ENCODE data around the gene TMEM167B. TPM values are rescaled to one million over a fixed set of nuclear protein-coding genes. Genes with fewer than 3 reads are reported as not detected.

TMEM167B gene
- polyA plus RNA-seq, 1 of the 3 experiments (the other 2 are of a cell fraction) = 12.7 TPM

DNA sequence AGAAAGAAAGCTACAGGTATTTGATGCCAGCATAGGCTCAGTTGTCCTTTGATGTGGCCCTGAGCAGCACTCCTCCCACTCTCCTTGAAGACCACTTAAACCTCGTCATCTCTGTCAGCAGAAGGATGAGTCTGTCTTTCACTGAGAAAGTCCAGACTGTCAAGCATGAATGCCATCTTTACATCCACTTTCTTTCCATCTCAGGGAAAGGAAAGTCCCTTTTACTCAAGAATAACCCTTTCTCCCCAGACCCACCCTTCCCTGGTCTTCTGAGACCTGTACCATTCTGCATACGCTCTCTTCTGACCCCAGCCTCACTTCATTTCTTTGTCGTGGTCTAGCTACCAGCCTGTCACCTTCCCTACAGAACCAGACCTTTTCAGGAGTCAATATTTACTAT is 19.3 kb downstream of the TMEM167B start:
- CTCF ChIA-PET = interaction anchor here (0.6 to 4.4 kb wide), 3 partner anchors 9 to 202 kb away, joined by 3 to 75 read pairs (median 3); no protein-coding TSS in a partner anchor
- H3K4me1 ChIP-seq (ENCODE audit: control insufficient read depth in 1 of 2, insufficient read depth in 2 of 2, low read depth in 1 of 2, low read length in 1 of 2) = peaks cover 4 to 13% of the 10 kb centered on the region in 2 experiments; a peak in 1 of 4 replicates
- no peak overlapping the region for H2AFZ ChIP-seq (ENCODE audit: low read depth)
- H4K20me1 ChIP-seq (ENCODE audit: insufficient read depth) = no peaks in the 10 kb centered on the region
- H3K79me2 ChIP-seq (ENCODE audit: insufficient read depth) = no peaks in the 10 kb centered on the region
- 64% methylated on average over 3 of the region's 3 CpGs for WGBS (ENCODE audit: low lambda C conversion rate)
- no peak for DNase-seq
- no peaks in the 10 kb centered on the region for H3K9me2 ChIP-seq
- no peaks in the 10 kb centered on the region for H3K36me3 ChIP-seq (replicated peaks in 1 of 2; ENCODE audit: control insufficient read depth in 1 of 2, insufficient read depth in 2 of 2, low read length in 1 of 2)
- no peak for TF ChIP-seq FOXM1 (IDR thresholded peaks at IDR 0.05; ENCODE audit: low read depth)
- no peak for TF ChIP-seq CHD2 (IDR thresholded peaks at IDR 0.05; ENCODE audit: low read length, partially characterized antibody)
- TF ChIP-seq SIN3A (IDR thresholded peaks at IDR 0.05; ENCODE audit: borderline replicate concordance, low read depth, low read length) = no peak
- no peak for TF ChIP-seq GABPA (IDR thresholded peaks at IDR 0.05; ENCODE audit: low read depth)
- no peak for TF ChIP-seq TCF12 (IDR thresholded peaks at IDR 0.05)
- no peak overlapping the region for H3K4me2 ChIP-seq
- H3K27me3 ChIP-seq (ENCODE audit: insufficient read depth) = peaks cover 14% of the 10 kb centered on the region
- no peak overlapping the region for H3K27ac ChIP-seq (ENCODE audit: low read depth in 2 of 2, low read length in 1 of 2)
- peaks cover 1% of the 10 kb centered on the region for H3F3A ChIP-seq (replicated peaks; ENCODE audit: insufficient read depth)
- H3K9ac ChIP-seq = no peak overlapping the region
- POLR2A ChIA-PET = interaction anchor here (2.6 kb wide), 1 partner anchor 9 kb away, joined by 19 read pairs; no protein-coding TSS in a partner anchor
- H3K4me3 ChIP-seq (ENCODE audit: low read depth in 2 of 2, low read length in 1 of 2) = no peak overlapping the region
- no peaks in the 10 kb centered on the region for H3K9me3 ChIP-seq

GRCh38 chr1:109111386-109112055 is 21.0 kb downstream of the TMEM167B start:
- Histone ChIP-seq H3K27ac (ENCODE audit: low read depth in 2 of 2, low read length in 1 of 2) (no peak overlapping the region), H3K4me1 (ENCODE audit: control insufficient read depth in 1 of 2, insufficient read depth in 2 of 2, low read depth in 1 of 2, low read length in 1 of 2) (peaks cover 4 to 13% of the 10 kb centered on the region in 2 experiments; a peak in 1 of 4 replicates), H3K4me2 (no peak overlapping the region), H3K9me2 (no peaks in the 10 kb centered on the region), H4K20me1 (ENCODE audit: insufficient read depth) (no peaks in the 10 kb centered on the region), H2AFZ (ENCODE audit: low read depth) (no peak overlapping the region), H3K79me2 (ENCODE audit: insufficient read depth) (no peaks in the 10 kb centered on the region), H3K4me3 (ENCODE audit: low read depth in 2 of 2, low read length in 1 of 2) (no peak overlapping the region), H3K27me3 (ENCODE audit: insufficient read depth) (peaks cover 16% of the 10 kb centered on the region), H3K36me3 (replicated peaks in 1 of 2; ENCODE audit: control insufficient read depth in 1 of 2, insufficient read depth in 2 of 2, low read length in 1 of 2) (no peaks in the 10 kb centered on the region), H3F3A (replicated peaks; ENCODE audit: insufficient read depth) (no peaks in the 10 kb centered on the region), H3K9ac (no peak overlapping the region), H3K9me3 (no peaks in the 10 kb centered on the region)
- ChIA-PET POLR2A (interaction anchor here (0.6 to 2.6 kb wide), 3 partner anchors 11 to 70 kb away, joined by 3 to 19 read pairs (median 4); partner anchors contain the start of gene WDR47), CTCF (interaction anchor here (0.7 to 4.4 kb wide), 33 partner anchors 10 to 600 kb away, joined by 3 to 75 read pairs (median 7); partner anchors contain the start of genes CLCC1, PRPF38B, TAF13 and TMEM167B)
- WGBS (ENCODE audit: low lambda C conversion rate) = 57% methylated on average over 5 of the region's 5 CpGs
- DNase-seq = no peak
- TF ChIP-seq CTCF (IDR thresholded peaks at IDR 0.05) = no peak
- no peak for TF ChIP-seq MAX (IDR thresholded peaks at IDR 0.05; ENCODE audit: low read depth)
- TF ChIP-seq FOSL2 (IDR thresholded peaks at IDR 0.05; ENCODE audit: borderline replicate concordance, low read depth) = no peak
- no peak for TF ChIP-seq IRF3 (IDR thresholded peaks at IDR 0.05; ENCODE audit: low read depth, low read length)
- no peak for TF ChIP-seq FOXJ3 (CRISPR knock-in tag; IDR thresholded peaks at IDR 0.05)
- TF ChIP-seq YY1 (IDR thresholded peaks at IDR 0.05; ENCODE audit: low read depth) = no peak
- TF ChIP-seq TAF1 (IDR thresholded peaks at IDR 0.05; ENCODE audit: borderline replicate concordance, low read depth, low read length) = no peak
- TF ChIP-seq PBX3 (IDR thresholded peaks at IDR 0.05) = no peak
- TF ChIP-seq ELF1 (IDR thresholded peaks at IDR 0.05) = no peak
- no peak for TF ChIP-seq RXRA (IDR thresholded peaks at IDR 0.05; ENCODE audit: borderline replicate concordance, low read depth)
- TF ChIP-seq, protein P1, sequence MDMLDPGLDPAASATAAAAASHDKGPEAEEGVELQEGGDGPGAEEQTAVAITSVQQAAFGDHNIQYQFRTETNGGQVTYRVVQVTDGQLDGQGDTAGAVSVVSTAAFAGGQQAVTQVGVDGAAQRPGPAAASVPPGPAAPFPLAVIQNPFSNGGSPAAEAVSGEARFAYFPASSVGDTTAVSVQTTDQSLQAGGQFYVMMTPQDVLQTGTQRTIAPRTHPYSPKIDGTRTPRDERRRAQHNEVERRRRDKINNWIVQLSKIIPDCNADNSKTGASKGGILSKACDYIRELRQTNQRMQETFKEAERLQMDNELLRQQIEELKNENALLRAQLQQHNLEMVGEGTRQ (IDR thresholded peaks at IDR 0.05; ENCODE audit: borderline replicate concordance, low read depth, low read length) = no peak
- no peak for TF ChIP-seq GATA2 (CRISPR knock-in tag; IDR thresholded peaks at IDR 0.05)
- TF ChIP-seq MXI1 (IDR thresholded peaks at IDR 0.05; ENCODE audit: low read depth, low read length) = no peak
- no peak for TF ChIP-seq RCOR1 (IDR thresholded peaks at IDR 0.05; ENCODE audit: low read length)
- TF ChIP-seq USF1 (IDR thresholded peaks at IDR 0.05; ENCODE audit: borderline replicate concordance, low read depth) = no peak
- no peak for TF ChIP-seq MEF2A (IDR thresholded peaks at IDR 0.05; ENCODE audit: borderline replicate concordance, low read depth)
- TF ChIP-seq GABPA (IDR thresholded peaks at IDR 0.05; ENCODE audit: low read depth) = no peak
- TF ChIP-seq SMC3 (IDR thresholded peaks at IDR 0.05; ENCODE audit: low read depth, low read length) = no peak
- TF ChIP-seq CHD2 (IDR thresholded peaks at IDR 0.05; ENCODE audit: low read length, partially characterized antibody) = no peak

All from SK-N-SH (cell line).